Measurements from ENCODE around the gene EIF4ENIF1.
"Not testable (repeated sequence)": the region's sequence is repeated elsewhere in the genome, so short reads cannot be mapped to it uniquely, and the experiment has no call there.

EIF4ENIF1 gene

DNA sequence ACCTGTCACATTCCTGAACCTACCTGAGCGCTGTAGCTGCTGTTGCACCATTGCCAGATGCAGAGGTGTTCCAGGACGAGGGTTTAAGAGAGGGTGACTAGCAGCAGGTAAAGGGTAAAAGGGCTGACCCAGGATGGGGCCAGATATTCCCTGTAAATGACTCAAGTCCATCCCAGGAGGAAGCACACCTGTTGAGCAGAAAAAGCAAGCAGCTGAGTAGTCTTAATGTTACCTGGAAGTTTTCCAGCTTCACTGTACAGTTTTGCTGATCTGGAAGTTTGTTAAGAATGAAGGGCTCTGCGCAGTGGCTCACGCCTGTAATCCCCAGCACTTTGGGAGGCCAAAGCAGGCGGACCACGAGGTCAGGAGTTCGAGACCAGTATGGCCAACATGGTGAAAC, 49.0 kb downstream of the EIF4ENIF1 start:
- DNase-seq = no peak

DNA sequence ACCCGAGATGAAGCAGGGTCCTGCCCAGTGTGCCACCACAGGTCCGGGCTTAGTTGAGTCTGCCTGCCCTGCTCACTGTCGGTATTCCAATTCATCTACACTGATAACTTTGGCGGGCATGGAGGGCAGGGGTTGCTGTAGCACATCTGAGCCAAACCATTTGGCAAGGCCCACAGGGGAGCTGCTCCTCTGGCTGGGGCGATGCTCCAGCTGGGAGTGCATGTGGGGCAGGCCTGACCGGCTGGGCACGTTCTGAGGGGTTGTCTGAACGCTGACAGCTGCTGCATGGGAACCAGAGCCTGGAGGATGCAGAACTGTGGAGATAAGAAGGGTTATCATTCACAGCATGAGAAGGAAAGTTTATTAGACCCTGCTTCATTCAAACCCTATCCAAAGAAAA, 49.8 kb downstream of the EIF4ENIF1 start:
- DNase-seq = no peak

DNA sequence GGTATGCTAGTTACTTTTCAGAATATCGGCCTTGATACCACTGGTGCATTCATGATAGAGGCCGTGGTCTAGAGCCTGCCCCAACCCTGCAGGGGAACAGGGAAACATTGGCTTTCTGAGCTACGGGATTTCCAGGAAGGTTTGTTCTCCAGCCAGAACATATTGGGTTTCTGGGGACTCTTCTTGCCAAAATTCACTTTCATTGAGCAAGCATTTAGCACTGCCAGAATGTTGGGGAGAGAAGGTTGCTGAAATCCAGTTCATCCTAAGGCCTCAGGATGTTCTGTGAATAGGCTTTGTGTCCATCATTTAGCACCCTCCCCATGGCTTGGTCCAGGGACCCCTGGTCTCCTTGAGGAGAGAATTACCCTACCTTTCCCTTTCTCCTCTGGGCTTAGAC, 53.5 kb downstream of the EIF4ENIF1 start:
- DNase-seq = no peak

DNA sequence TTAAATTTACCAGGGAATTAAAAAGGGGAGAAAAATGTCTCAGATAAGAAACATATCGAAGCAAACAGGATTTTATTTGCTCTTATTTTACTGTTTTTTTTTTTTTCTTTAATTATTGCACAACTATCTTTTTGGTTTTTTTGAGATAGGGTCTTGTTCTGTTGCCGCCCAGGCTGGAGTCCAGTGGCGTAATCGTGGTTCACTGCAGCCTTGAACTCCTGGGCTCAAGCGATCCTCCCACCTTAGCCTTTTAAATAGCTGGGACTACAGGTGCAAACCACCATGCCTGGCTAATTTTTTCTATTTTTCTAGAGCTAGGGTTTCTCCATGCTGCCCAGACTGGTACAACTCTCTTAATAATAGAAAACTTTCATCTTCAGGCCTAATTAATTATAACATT, 57.7 kb downstream of the EIF4ENIF1 start:
- no peak for DNase-seq

DNA sequence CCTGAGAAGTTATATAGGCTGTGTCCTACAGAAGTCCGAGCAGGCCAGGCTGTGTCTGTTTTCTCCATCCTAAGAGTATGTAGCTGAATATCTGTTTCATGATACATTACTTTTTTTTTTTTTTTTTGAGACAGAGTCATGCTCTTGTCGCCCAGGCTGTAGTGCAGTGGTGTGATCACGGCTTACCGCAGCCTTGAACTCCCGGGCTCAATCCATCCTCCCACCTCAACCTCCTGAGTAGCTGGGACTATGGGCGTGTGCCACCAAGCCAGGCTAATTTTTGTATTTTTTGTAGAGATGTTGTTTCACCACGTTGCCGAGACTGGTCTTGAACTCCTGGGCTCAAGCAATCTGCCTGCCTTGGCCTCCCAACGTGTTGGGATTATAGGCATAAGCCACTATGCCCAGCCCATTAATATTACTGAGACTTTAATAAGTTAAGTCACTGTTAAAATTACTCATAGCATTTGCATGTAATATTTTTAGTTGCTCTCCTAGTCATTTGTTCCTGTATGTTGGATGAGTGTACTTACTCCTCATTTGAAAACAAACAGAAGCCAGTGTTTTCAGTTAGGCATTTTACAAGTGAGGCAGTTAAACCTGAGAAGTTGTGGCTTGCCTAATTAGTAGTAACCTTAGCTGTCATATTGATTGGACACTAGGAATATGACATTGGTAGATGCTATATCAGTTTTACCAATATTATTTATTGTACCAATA, 64.2 kb downstream of the EIF4ENIF1 start:
- DNase-seq = no peak

DNA sequence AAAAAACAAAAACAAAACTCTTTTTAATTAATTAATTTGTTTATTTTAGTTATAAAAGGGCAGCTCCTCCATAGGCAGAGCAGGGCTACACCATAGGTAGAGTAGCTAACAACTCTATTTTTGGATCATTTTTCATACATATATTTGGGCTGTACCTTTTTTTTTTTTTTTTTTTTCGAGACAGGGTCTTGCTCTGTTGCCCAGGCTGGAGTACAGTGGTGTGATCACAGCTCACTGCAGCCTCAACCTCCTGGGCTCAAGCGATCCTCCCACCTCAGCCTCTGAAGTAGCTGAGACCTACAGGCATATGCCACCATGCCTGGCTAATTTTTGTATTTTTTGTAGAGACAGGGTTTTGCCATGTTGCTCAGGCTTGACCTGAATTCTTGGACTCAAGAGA, 87.3 kb downstream of the EIF4ENIF1 start:
- DNase-seq = not testable (repeated sequence)

DNA sequence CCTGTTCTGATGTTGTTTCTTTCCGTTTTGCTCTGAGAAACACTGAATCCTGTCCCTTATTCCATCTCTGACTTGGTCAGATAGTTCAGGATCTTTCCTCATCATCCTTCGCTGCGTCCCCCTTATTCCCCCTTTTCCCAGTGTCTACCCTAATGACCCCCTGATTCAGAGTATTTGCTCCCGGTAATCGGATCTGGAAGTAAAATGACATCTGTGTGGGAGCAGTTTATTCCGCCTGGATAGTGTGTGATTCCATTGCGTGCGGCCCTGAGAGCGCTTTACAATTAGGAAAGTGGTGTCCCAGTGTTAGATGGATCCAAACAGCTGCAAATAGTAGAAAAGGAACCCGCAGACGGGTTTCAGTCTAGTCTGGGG, 89.6 kb downstream of the EIF4ENIF1 start:
- DNase-seq = no peak

DNA sequence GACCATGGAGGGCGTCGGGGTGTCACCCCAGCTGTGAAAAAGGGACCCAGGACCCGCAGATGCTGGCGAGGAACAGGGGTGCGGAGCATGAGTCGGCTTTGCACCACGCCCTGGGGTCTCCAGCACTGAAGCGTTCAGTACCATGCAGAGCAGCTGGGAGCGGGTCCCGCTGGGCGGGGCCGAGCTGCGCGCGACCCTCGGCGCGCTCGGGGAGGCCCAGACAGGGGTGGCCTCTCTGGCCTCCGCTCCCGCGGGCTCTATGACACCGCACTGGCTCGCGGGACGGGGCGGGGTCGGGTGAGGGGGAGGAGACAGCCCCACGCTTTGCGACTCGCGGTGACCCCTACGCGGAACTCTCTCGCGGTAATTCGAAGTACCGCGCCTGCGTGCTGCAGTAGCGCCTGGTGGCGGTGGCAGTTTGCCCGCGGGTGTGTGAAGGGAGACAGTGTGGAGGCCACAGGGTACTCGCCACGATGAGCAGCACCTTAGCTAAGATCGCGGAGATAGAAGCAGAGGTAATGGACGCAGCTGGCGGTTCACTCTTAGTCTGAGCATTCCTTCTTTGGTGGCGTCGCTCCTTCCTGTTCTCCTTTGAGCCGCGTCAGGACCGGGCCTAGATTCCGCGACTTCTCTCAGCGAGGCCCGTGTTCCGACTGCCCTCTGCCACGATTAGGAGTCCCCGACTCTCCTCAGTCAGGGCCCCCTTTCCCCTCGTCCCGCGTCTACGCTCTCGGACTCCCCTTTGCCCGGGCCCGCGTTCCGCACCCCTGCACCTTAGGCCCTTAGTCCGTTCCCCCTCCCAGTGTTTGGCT, 90.2 kb downstream of the EIF4ENIF1 start, which contains the start of gene DRG1:
DRG1 (plus strand) TSS at position 394 of the 812 bp plus-strand sequence; CDS start at position 474, 80 bp downstream.
- peak; percentile 95 for DNase-seq

DNA sequence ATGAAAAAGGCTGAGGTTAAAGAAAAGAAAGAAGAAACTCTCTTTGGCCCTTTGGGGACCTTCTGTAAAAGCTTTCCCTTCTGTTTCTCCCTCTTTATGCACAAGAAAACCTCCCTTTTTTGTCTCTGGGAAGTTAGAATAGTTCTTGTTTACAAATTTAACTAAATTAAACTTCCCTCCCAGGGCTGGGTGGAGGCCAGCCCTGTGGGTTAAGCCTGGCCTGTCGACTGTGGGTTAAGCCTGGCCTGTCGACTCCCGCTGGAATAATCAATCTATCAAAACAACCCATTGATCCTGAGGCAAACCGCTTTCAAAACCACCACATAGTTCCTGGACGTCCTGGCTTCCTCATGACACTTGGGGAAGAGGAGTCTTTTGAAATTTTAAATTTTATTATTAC, 91.4 kb downstream of the EIF4ENIF1 start:
- no peak for DNase-seq

DNA sequence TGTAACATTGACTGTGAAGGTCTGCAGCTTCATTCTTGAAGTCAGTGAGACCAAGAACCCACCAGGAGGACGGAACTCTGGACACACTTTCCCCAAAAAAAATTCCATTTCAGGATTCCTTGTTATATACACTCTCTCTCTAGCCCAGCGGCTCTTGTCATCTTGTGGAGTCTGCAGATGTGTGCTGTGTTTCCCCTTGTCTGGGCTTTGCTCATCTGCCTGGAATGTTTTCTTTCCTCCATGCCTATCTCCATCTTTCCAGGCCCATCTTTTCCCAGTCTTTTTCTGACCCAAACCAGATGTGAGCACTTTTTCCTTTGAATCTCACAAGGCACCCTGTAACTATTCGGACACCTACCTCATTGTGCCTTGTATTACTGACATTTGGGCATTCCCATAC, 95.3 kb downstream of the EIF4ENIF1 start:
- DNase-seq = no peak

DNA sequence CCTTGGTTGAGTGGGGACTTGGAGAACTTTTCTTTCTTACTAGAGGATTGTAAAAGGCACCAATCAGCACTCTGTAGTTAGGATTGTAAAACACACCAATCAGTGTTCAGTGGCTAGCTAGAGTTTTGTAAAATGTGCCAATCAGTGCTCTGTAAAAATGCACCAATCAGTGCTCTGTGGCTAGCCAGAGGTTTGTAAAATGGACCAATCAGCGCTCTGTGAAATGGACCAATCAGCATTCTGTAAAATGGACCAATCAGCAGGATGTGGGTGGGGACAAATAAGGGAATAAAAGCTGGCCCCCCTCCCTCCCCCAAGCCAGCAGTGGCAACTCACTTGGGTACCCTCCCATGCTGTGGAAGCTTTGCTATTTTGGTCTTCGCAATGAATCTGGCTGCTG, 95.7 kb downstream of the EIF4ENIF1 start:
- DNase-seq = no peak
